Stomach (tissue), 9 donors: Measurements from ENCODE around the gene RERE. TPM values are rescaled to one million over a fixed set of nuclear protein-coding genes. Genes with fewer than 3 reads are reported as not detected.

Source experiments
- DNase-seq, 2 donors: peaks; one replicate each; pipeline versions ENCODE4 v3.0.0 to v3.0.0-alpha.2; 2013 to 2019
- H3K27ac ChIP-seq, 5 donors: fragments of 200-600 bp in 4 of 5; sonication (generic) in 4 of 5; one replicate each; pipeline ENCODE4 v1.5.1; 2013 to 2019; ENCODE audit warnings: mild to moderate bottlenecking in 1 of 5, moderate library complexity in 1 of 5
- H3K27me3 ChIP-seq, 3 donors: fragments of 200-600 bp; sonication (generic); one replicate each; pipeline ENCODE4 v1.5.1; 2017 to 2019; ENCODE audit warnings: mixed run types in 1 of 3
- H3K36me3 ChIP-seq, 4 donors: fragments of 200-600 bp; sonication (generic); 1 replicate in 3 of 4; 2 replicates in 1 of 4; pipeline ENCODE4 v1.5.1; 2016 to 2019
- H3K4me1 ChIP-seq, 4 donors: fragments of 200-600 bp; sonication (generic); one replicate each; pipeline ENCODE4 v1.5.1; 2016 to 2019
- H3K4me3 ChIP-seq, 4 donors: fragments of 200-600 bp; sonication (generic) in 3 of 4; one replicate each; pipeline ENCODE4 v1.5.1; 2016 to 2019; ENCODE audit warnings: mild to moderate bottlenecking in 1 of 4
- H3K9me3 ChIP-seq, 4 donors: fragments of 200-600 bp; sonication (generic); one replicate each; pipeline ENCODE4 v1.5.1; 2016 to 2019
- CTCF ChIP-seq, 7 experiments: fragments of 450-650 bp in 4 of 7; fragments of 200-600 bp in 3 of 7; sonication (generic) in 3 of 7; IDR thresholded peaks; one replicate each; pipeline ENCODE4 v1.5.1; 2016 to 2019; ENCODE audit warnings: antibody characterized with exemption in 7 of 7, control low read depth in 2 of 7, mild to moderate bottlenecking in 1 of 7
- EP300 ChIP-seq: sonication (generic); formaldehyde crosslinking; IDR thresholded peaks from one replicate; pipeline ENCODE4 v1.6.1; 2017; ENCODE audit warnings: antibody characterized with exemption
- POLR2A ChIP-seq, 4 donors: fragments of 450-650 bp; IDR thresholded peaks; one replicate each; pipeline ENCODE4 v1.6.1; 2016; ENCODE audit warnings: antibody characterized with exemption in 4 of 4, control low read depth in 2 of 4, mild to moderate bottlenecking in 1 of 4, moderate library complexity in 1 of 4
- POLR2AphosphoS5 ChIP-seq, 3 donors: sonication (generic); formaldehyde crosslinking; IDR thresholded peaks; one replicate each; pipeline ENCODE4 v1.6.1; 2016; ENCODE audit warnings: antibody characterized with exemption in 3 of 3
- WGBS, 5 donors: extraction: QIAGEN DNeasy Blood & Tissue Kit in 3 of 5; methylation state at CpG; one replicate each; pipeline versions ENCODE4 v1.1.5 to v1.1.7; 2013 to 2018; 5-methylcytosine and 5-hydroxymethylcytosine counted together
- intact Hi-C: fragments of 100-400 bp; cut with DNase I; formaldehyde crosslinking; loops from one replicate; pipeline ENCODE4 v1.15.1; 2023; ENCODE audit warnings: low total_unique reads
- polyA plus RNA-seq, 3 donors: library from polyadenylated mRNA; stranded (reverse); fragments of 200-250 nt; gene quantifications; one replicate each; pipeline ENCODE4 v1.2.3, GENCODE V29; 2013
- total RNA-seq, 5 donors: library from RNA; depleted of rRNA; stranded (reverse); fragments of >200 nt; gene quantifications; one replicate each; pipeline versions ENCODE4 v1.1.0 to v1.2.3, GENCODE V29; 2014 to 2016
- donor health status: healthy with polysubstance abuse.
- donor health status: Bipolar disorder and iron deficiency.
- donor health status: healthy.

Gene RERE
- total and polyA plus RNA-seq, 8 donors = 15.6 to 198 (median 79.3) TPM

- Histone ChIP-seq H3K9me3 (no peaks in the 10 kb centered on the region), H3K27me3 (no peaks in the 10 kb centered on the region), H3K36me3 (peaks cover 32 to 47% (median 43%) of the 10 kb centered on the region in 4 donors), H3K27ac (peak overlapping the region in 3 of 5 donors; percentile 31 to 80 (median 78)), H3K4me1 (peaks cover 9 to 57% (median 27%) of the 10 kb centered on the region in 4 donors), H3K4me3 (no peak overlapping the region)
- intact Hi-C loops = no loop called here
- 57 to 68% (median 66%) methylated on average over 12 to 13 of the region's 13 CpGs for WGBS, 5 donors
- TF ChIP-seq CTCF (IDR thresholded peaks at IDR 0.05) = peak in 4 of 7 experiments; percentile 57 to 73 (median 60)
- TF ChIP-seq POLR2AphosphoS5 (IDR thresholded peaks at IDR 0.05) = no peak
- DNase-seq = peak in 1 of 2 donors; percentile 63
Observed at GRCh38 chr1:8351693-8352470, 465.6 kb downstream of the RERE start.

GRCh38 chr1:8350914-8351684 lies 466.3 kb downstream of the RERE start:
- TF ChIP-seq POLR2A (IDR thresholded peaks at IDR 0.05) (no peak), EP300 (no peak)
- no peak overlapping the region for H3K4me3 ChIP-seq
- H3K9me3 ChIP-seq = no peaks in the 10 kb centered on the region
- intact Hi-C loops = no loop called here
- peak overlapping the region in 3 of 5 donors; percentile 31 to 80 (median 78) for H3K27ac ChIP-seq
- H3K27me3 ChIP-seq = no peaks in the 10 kb centered on the region
- H3K36me3 ChIP-seq = peaks cover 24 to 39% (median 35%) of the 10 kb centered on the region in 4 donors
- H3K4me1 ChIP-seq = peaks cover 9 to 64% (median 27%) of the 10 kb centered on the region in 4 donors
- DNase-seq = peak in 1 of 2 donors; percentile 16
- WGBS, 5 donors = 79 to 86% (median 85%) methylated on average over 22 to 24 of the region's 24 CpGs

GRCh38 chr1:8349961-8350360 lies 467.5 kb downstream of the RERE start:
- intact Hi-C loops = no loop called here
- WGBS, 5 donors = 29 to 57% (median 45%) methylated on average over 6 to 14 of the region's 14 CpGs
- Histone ChIP-seq H3K27me3 (no peaks in the 10 kb centered on the region), H3K4me3 (no peak overlapping the region), H3K27ac (peak overlapping the region in 4 of 5 donors; percentile 7 to 78 (median 35)), H3K36me3 (peaks cover 13 to 28% (median 24%) of the 10 kb centered on the region in 4 donors), H3K9me3 (no peaks in the 10 kb centered on the region), H3K4me1 (peaks cover 9 to 68% (median 27%) of the 10 kb centered on the region in 4 donors)
- DNase-seq = peak in 1 of 2 donors; percentile 44
- TF ChIP-seq EP300 (no peak), POLR2A (IDR thresholded peaks at IDR 0.05) (no peak), CTCF (IDR thresholded peaks at IDR 0.05) (no peak), POLR2AphosphoS5 (IDR thresholded peaks at IDR 0.05) (peak in 1 of 3 donors; percentile 18)

GRCh38 chr1:8349473-8349865 lies 468.0 kb downstream of the RERE start:
- Histone ChIP-seq H3K36me3 (peaks cover 8 to 23% (median 19%) of the 10 kb centered on the region in 4 donors), H3K27me3 (no peaks in the 10 kb centered on the region), H3K4me1 (peaks cover 9 to 68% (median 27%) of the 10 kb centered on the region in 4 donors), H3K27ac (peak overlapping the region in 3 of 5 donors; percentile 7 to 78 (median 56)), H3K4me3 (no peak overlapping the region), H3K9me3 (no peaks in the 10 kb centered on the region)
- 63 to 77% (median 75%) methylated on average over 9 of the region's 9 CpGs for WGBS, 5 donors
- intact Hi-C loops = no loop called here
- TF ChIP-seq CTCF (IDR thresholded peaks at IDR 0.05) (no peak), POLR2AphosphoS5 (IDR thresholded peaks at IDR 0.05) (no peak), POLR2A (IDR thresholded peaks at IDR 0.05) (no peak), EP300 (no peak)
- no peak for DNase-seq
